OCI-LY3 (cell line): ENCODE results near the gene PCDHA5.
"Not testable (repeated sequence)": the region's sequence is repeated elsewhere in the genome, so short reads cannot be mapped to it uniquely, and the experiment has no call there.

Source experiments
- H2AFZ ChIP-seq: fragments of 200-600, 300-600 bp; shearing (Covaris generic); 2 replicates; pipeline ENCODE4 v1.6.0; 2014; ENCODE audit warnings: antibody characterized with exemption, low read depth, low read length
- H3K27ac ChIP-seq: fragments of 200-600, 300-600 bp; sonication (generic); 2 replicates; pipeline ENCODE4 v1.5.1; 2014; ENCODE audit warnings: mild to moderate bottlenecking, low read length, moderate library complexity, mixed read lengths
- H3K27me3 ChIP-seq: fragments of 200-600, 300-600 bp; sonication (generic); 2 replicates; pipeline ENCODE4 v1.6.1; 2014; ENCODE audit warnings: low read depth, low read length, mixed read lengths
- H3K36me3 ChIP-seq: fragments of 200-600, 300-600 bp; sonication (generic); replicated peaks from 2 replicates; pipeline ENCODE3; 2014; ENCODE audit warnings: low read depth, low read length, mixed read lengths
- H3K4me1 ChIP-seq: fragments of 300-600, 200-600 bp; sonication (generic); 2 replicates; pipeline ENCODE4 v1.6.1; 2014; ENCODE audit warnings: low read length, mixed read lengths
- H3K4me2 ChIP-seq: fragments of 200-600, 300-600 bp; sonication (generic); 2 replicates; pipeline ENCODE4 v1.6.1; 2014; ENCODE audit warnings: low read length, mixed read lengths
- H3K4me3 ChIP-seq: fragments of 300-600, 200-600 bp; sonication (generic); 2 replicates; pipeline ENCODE4 v1.5.1; 2014; ENCODE audit warnings: antibody characterized with exemption, mild to moderate bottlenecking, low read length, moderate library complexity
- H3K79me2 ChIP-seq: fragments of 300-600, 200-600 bp; shearing (Covaris generic); 2 replicates; pipeline ENCODE4 v1.6.1; 2014; ENCODE audit warnings: mild to moderate bottlenecking, low read length, mixed read lengths
- H3K9ac ChIP-seq: fragments of 300-600, 200-600 bp; shearing (Covaris generic); 2 replicates; pipeline ENCODE4 v1.6.0; 2014; ENCODE audit warnings: mild to moderate bottlenecking, low read length, moderate library complexity
- H3K9me3 ChIP-seq: fragments of 200-600, 300-600 bp; shearing (Covaris generic); 2 replicates; pipeline ENCODE4 v1.6.1; 2014; ENCODE audit warnings: low read length, mixed read lengths; ENCODE audit not compliant: insufficient read depth
- H4K20me1 ChIP-seq: fragments of 200-600, 300-600 bp; sonication (generic); 2 replicates; pipeline ENCODE4 v1.6.1; 2016; ENCODE audit warnings: low read length, mixed read lengths; ENCODE audit not compliant: insufficient read depth
- EZH2phosphoT487 ChIP-seq: fragments of 200-600 bp; shearing (Covaris generic); IDR thresholded peaks from 2 replicates; pipeline ENCODE4 v1.6.1; 2018; ENCODE audit warnings: antibody characterized with exemption, mixed run types, low read depth
- TF ChIP-seq, protein P1 (sequence below): fragments of 200-600, 300-600 bp; sonication (generic); IDR thresholded peaks from 2 replicates; pipeline ENCODE4 v1.5.1; 2014; ENCODE audit warnings: antibody characterized with exemption, low read length, low read depth

Gene PCDHA5

DNA sequence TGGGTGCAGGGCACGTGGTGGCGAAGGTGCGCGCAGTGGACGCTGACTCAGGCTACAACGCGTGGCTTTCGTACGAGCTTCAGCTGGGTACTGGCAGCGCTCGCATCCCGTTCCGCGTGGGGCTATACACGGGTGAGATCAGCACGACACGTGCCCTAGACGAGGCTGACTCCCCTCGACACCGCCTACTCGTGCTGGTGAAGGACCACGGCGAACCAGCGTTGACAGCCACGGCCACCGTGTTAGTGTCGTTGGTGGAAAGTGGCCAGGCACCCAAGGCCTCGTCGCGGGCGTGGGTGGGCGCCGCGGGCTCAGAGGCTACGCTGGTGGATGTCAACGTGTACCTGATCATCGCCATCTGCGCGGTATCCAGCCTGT is 24.7 kb upstream of the PCDHA5 start:
- no peak overlapping the region for H3K4me3 ChIP-seq
- H3K9ac ChIP-seq, result no peak overlapping the region
- no peak overlapping the region for H3K4me2 ChIP-seq
- no peaks in the 10 kb centered on the region for H3K4me1 ChIP-seq
- no peaks in the 10 kb centered on the region for H3K36me3 ChIP-seq
- H3K9me3 ChIP-seq, result no peaks in the 10 kb centered on the region
- H3K79me2 ChIP-seq, result no peaks in the 10 kb centered on the region
- H4K20me1 ChIP-seq, result no peaks in the 10 kb centered on the region
- H3K27me3 ChIP-seq, result no peaks in the 10 kb centered on the region
- H3K27ac ChIP-seq, result no peak overlapping the region
- no peak overlapping the region for H2AFZ ChIP-seq
- TF ChIP-seq, protein P1, sequence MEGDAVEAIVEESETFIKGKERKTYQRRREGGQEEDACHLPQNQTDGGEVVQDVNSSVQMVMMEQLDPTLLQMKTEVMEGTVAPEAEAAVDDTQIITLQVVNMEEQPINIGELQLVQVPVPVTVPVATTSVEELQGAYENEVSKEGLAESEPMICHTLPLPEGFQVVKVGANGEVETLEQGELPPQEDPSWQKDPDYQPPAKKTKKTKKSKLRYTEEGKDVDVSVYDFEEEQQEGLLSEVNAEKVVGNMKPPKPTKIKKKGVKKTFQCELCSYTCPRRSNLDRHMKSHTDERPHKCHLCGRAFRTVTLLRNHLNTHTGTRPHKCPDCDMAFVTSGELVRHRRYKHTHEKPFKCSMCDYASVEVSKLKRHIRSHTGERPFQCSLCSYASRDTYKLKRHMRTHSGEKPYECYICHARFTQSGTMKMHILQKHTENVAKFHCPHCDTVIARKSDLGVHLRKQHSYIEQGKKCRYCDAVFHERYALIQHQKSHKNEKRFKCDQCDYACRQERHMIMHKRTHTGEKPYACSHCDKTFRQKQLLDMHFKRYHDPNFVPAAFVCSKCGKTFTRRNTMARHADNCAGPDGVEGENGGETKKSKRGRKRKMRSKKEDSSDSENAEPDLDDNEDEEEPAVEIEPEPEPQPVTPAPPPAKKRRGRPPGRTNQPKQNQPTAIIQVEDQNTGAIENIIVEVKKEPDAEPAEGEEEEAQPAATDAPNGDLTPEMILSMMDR, result no peak
- no peak for TF ChIP-seq EZH2phosphoT487

DNA sequence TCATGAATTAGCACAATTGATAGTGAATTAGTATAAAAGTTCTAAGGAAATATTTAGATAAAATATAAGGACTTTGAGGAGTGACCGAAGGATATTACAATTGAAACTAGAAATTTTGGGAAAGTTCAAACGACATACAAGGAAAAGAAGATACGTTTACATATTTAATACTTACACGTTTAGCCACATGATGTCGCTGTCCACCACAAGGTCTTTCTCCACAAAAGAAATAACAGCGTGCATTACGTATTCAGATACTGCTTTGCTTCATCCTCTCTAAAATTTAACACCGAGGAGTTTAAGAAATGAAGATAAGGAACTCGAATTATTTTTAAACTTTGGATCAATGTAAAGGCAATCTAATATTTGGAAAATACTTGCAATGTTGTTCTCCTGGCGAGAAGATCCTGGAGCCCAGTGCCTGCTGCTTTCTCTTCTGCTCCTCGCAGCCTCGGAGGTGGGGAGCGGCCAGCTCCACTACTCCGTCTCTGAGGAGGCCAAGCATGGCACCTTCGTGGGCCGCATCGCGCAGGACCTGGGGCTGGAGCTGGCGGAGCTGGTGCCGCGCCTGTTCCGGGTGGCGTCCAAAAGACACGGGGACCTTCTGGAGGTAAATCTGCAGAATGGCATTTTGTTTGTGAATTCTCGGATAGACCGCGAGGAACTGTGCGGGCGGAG is 20.5 kb upstream of the PCDHA5 start, which contains the start of gene PCDHA3:
PCDHA3 (plus strand) TSS at position 242 of the 678 bp plus-strand sequence.
- H3K27me3 ChIP-seq, result no peaks in the 10 kb centered on the region
- no peak within 1 kb of the TSS for H2AFZ ChIP-seq
- H3K9ac ChIP-seq, result no peak within 1 kb of the TSS
- no peaks in the 10 kb centered on the region for H3K79me2 ChIP-seq
- H3K36me3 ChIP-seq, result no peaks in the 10 kb centered on the region
- no peaks in the 10 kb centered on the region for H4K20me1 ChIP-seq
- no peak within 1 kb of the TSS for H3K4me3 ChIP-seq
- no peak within 1 kb of the TSS for H3K4me2 ChIP-seq
- H3K27ac ChIP-seq, result no peak within 1 kb of the TSS
- no peaks in the 10 kb centered on the region for H3K9me3 ChIP-seq
- TF ChIP-seq EZH2phosphoT487, result no peak
- H3K4me1 ChIP-seq, result no peaks in the 10 kb centered on the region

DNA sequence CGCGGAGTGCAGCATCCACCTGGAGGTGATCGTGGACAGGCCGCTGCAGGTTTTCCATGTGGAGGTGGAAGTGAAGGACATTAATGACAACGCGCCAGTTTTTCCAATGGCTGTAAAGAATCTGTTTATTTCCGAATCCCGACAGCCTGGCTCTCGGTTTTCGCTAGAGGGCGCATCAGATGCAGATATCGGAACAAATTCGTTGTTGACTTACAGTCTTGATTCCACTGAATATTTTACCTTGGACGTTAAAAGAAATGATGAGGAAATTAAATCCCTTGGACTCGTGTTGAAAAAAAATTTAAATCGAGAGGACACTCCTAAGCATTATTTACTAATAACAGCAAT is 19.9 kb upstream of the PCDHA5 start:
- Histone ChIP-seq H3K79me2 (no peaks in the 10 kb centered on the region), H3K9me3 (no peaks in the 10 kb centered on the region), H3K27ac (no peak overlapping the region), H3K36me3 (no peaks in the 10 kb centered on the region), H3K27me3 (no peaks in the 10 kb centered on the region), H3K4me2 (no peak overlapping the region), H2AFZ (no peak overlapping the region), H3K9ac (no peak overlapping the region), H3K4me3 (no peak overlapping the region), H3K4me1 (no peaks in the 10 kb centered on the region), H4K20me1 (no peaks in the 10 kb centered on the region)
- no peak for TF ChIP-seq EZH2phosphoT487
- TF ChIP-seq, protein P1, result no peak

DNA sequence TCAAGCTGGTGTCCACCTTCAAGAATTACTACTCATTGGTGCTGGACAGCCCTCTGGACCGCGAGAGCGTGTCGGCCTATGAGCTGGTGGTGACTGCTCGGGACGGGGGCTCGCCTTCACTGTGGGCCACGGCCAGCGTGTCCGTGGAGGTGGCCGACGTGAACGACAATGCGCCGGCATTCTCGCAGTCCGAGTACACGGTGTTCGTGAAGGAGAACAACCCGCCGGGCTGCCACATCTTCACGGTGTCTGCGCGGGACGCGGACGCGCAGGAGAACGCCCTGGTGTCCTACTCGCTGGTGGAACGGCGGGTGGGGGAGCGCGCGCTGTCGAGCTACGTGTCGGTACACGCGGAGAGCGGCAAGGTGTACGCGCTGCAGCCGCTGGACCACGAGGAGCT is 19.0 kb upstream of the PCDHA5 start:
- H2AFZ ChIP-seq, H3K79me2 ChIP-seq, H3K27me3 ChIP-seq, H3K27ac ChIP-seq, H4K20me1 ChIP-seq, H3K9me3 ChIP-seq, H3K9ac ChIP-seq, H3K4me3 ChIP-seq, H3K4me1 ChIP-seq, H3K36me3 ChIP-seq, H3K4me2 ChIP-seq: not testable (repeated sequence)

DNA sequence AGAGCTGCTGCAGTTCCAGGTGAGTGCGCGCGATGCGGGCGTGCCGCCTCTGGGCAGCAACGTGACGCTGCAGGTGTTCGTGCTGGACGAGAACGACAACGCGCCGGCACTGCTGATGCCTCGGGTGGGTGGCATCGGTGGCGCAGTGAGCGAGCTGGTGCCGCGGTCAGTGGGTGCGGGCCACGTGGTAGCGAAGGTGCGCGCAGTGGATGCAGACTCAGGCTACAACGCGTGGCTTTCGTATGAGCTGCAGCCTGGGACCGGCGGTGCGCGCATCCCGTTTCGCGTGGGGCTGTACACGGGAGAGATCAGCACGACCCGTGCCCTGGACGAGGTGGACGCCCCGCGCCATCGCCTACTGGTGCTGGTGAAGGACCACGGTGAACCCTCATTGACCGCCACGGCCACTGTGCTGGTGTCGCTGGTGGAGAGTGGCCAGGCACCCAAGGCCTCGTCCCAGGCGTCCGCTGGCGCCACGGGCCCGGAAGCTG is 18.6 kb upstream of the PCDHA5 start:
- Histone ChIP-seq H3K27me3 (no peaks in the 10 kb centered on the region), H3K9ac (no peak overlapping the region), H3K36me3 (no peaks in the 10 kb centered on the region), H3K9me3 (no peaks in the 10 kb centered on the region), H3K79me2 (no peaks in the 10 kb centered on the region), H3K27ac (no peak overlapping the region), H4K20me1 (no peaks in the 10 kb centered on the region), H2AFZ (no peak overlapping the region), H3K4me1 (no peaks in the 10 kb centered on the region), H3K4me3 (no peak overlapping the region), H3K4me2 (no peak overlapping the region)
- TF ChIP-seq EZH2phosphoT487, result no peak
- TF ChIP-seq, protein P1, result no peak
